Measurements from ENCODE around the gene SLX9. TPM values are rescaled to one million over a fixed set of nuclear protein-coding genes. Genes with fewer than 3 reads are reported as not detected.
A peak's percentile ranks its signal among the peaks of the same experiment; 100 is the strongest.

Gene SLX9
- total RNA-seq, 1 experiment from 2014 or later, result 58.7 TPM

GRCh38 chr21:45009616-45010015 is 69.8 kb downstream of the SLX9 start:
- CTCF ChIA-PET, result interaction anchor here (1.1 kb wide), 1 partner anchor 129 kb away, joined by 3 read pairs; no protein-coding TSS in a partner anchor
- DNase-seq (ENCODE audit: unreplicated experiment), result no peak
- BruUV-seq (replicated peaks), result no TSS peak
- Mint-ChIP-seq H3K27ac (ENCODE audit: low read depth, unreplicated experiment) (no peak overlapping the region), H3K27me3 (ENCODE audit: insufficient read depth, unreplicated experiment) (no peaks in the 10 kb centered on the region), H3K9me3 (ENCODE audit: unreplicated experiment) (no peaks in the 10 kb centered on the region), H3K36me3 (ENCODE audit: insufficient read depth, unreplicated experiment) (peaks cover 7% of the 10 kb centered on the region), H3K4me3 (ENCODE audit: unreplicated experiment) (no peak overlapping the region), H3K4me1 (ENCODE audit: insufficient read depth, unreplicated experiment) (peaks cover 21% of the 10 kb centered on the region)
- TF ChIP-seq CTCF (IDR thresholded peaks at IDR 0.05; ENCODE audit: unreplicated experiment), result no peak
- POLR2A ChIA-PET, result no interaction called here
- intact Hi-C loops (cut with micrococcal nuclease), result no loop called here

GRCh38 chr21:45010096-45010495 is 70.3 kb downstream of the SLX9 start:
- ChIA-PET POLR2A (no interaction called here), CTCF (interaction anchor here (1.1 kb wide), 1 partner anchor 128 kb away, joined by 3 read pairs; no protein-coding TSS in a partner anchor)
- H3K9me3 Mint-ChIP-seq (ENCODE audit: unreplicated experiment), result no peaks in the 10 kb centered on the region
- no peak overlapping the region for H3K4me3 Mint-ChIP-seq (ENCODE audit: unreplicated experiment)
- intact Hi-C loops (cut with micrococcal nuclease), result no loop called here
- H3K27ac Mint-ChIP-seq (ENCODE audit: low read depth, unreplicated experiment), result no peak overlapping the region
- peaks cover 21% of the 10 kb centered on the region for H3K4me1 Mint-ChIP-seq (ENCODE audit: insufficient read depth, unreplicated experiment)
- H3K36me3 Mint-ChIP-seq (ENCODE audit: insufficient read depth, unreplicated experiment), result peaks cover 7% of the 10 kb centered on the region
- DNase-seq (ENCODE audit: unreplicated experiment), result peak; percentile 61
- TF ChIP-seq CTCF (IDR thresholded peaks at IDR 0.05; ENCODE audit: unreplicated experiment), result no peak
- BruUV-seq (replicated peaks), result no TSS peak
- no peaks in the 10 kb centered on the region for H3K27me3 Mint-ChIP-seq (ENCODE audit: insufficient read depth, unreplicated experiment)

GRCh38 chr21:45010860-45011259 is 71.0 kb downstream of the SLX9 start:
- CTCF ChIA-PET, result interaction anchor here (1.1 to 2.1 kb wide), 2 partner anchors 61 to 128 kb away, joined by 3 to 6 read pairs; no protein-coding TSS in a partner anchor
- Mint-ChIP-seq H3K36me3 (ENCODE audit: insufficient read depth, unreplicated experiment) (peaks cover 7% of the 10 kb centered on the region), H3K4me1 (ENCODE audit: insufficient read depth, unreplicated experiment) (peaks cover 21% of the 10 kb centered on the region), H3K4me3 (ENCODE audit: unreplicated experiment) (no peak overlapping the region), H3K27me3 (ENCODE audit: insufficient read depth, unreplicated experiment) (no peaks in the 10 kb centered on the region), H3K27ac (ENCODE audit: low read depth, unreplicated experiment) (no peak overlapping the region), H3K9me3 (ENCODE audit: unreplicated experiment) (no peaks in the 10 kb centered on the region)
- POLR2A ChIA-PET, result no interaction called here
- intact Hi-C loops (cut with micrococcal nuclease), result no loop called here
- DNase-seq (ENCODE audit: unreplicated experiment), result no peak
- BruUV-seq (replicated peaks), result no TSS peak
- TF ChIP-seq CTCF (IDR thresholded peaks at IDR 0.05; ENCODE audit: unreplicated experiment), result no peak

- Mint-ChIP-seq H3K36me3 (ENCODE audit: insufficient read depth, unreplicated experiment) (peaks cover 7% of the 10 kb centered on the region), H3K27ac (ENCODE audit: low read depth, unreplicated experiment) (no peak overlapping the region), H3K9me3 (ENCODE audit: unreplicated experiment) (no peaks in the 10 kb centered on the region), H3K4me3 (ENCODE audit: unreplicated experiment) (no peak overlapping the region), H3K27me3 (ENCODE audit: insufficient read depth, unreplicated experiment) (no peaks in the 10 kb centered on the region), H3K4me1 (ENCODE audit: insufficient read depth, unreplicated experiment) (peaks cover 21% of the 10 kb centered on the region)
- no peak for TF ChIP-seq CTCF (IDR thresholded peaks at IDR 0.05; ENCODE audit: unreplicated experiment)
- ChIA-PET POLR2A (no interaction called here), CTCF (interaction anchor here (1.2 to 2.1 kb wide), 2 partner anchors 61 to 118 kb away, joined by 4 to 6 read pairs; no protein-coding TSS in a partner anchor)
- BruUV-seq (replicated peaks), result no TSS peak
- no peak for DNase-seq (ENCODE audit: unreplicated experiment)
- intact Hi-C loops (cut with micrococcal nuclease), result no loop called here
Observed at GRCh38 chr21:45011426-45011825, 71.6 kb downstream of the SLX9 start.

Measured in MCF 10A (cell line).